Heart left ventricle (tissue), 13 donors: Measurements from ENCODE around the gene ANAPC5.

Experiments used
- CTCF ChIP-seq, 12 donors: fragments of 200-600 bp; sonication (generic) in 4 of 12; IDR thresholded peaks; one replicate each; pipeline versions ENCODE4 v1.5.0 to v1.8.0; 2018 to 2022; ENCODE audit warnings: antibody characterized with exemption in 12 of 12, mild to moderate bottlenecking in 5 of 12
- POLR2A ChIP-seq, 2 donors: fragments of 450-650 bp; IDR thresholded peaks; one replicate each; pipeline ENCODE4 v1.6.1; 2017; ENCODE audit warnings: antibody characterized with exemption in 2 of 2, mild to moderate bottlenecking in 2 of 2, moderate library complexity in 2 of 2
- donor health status: ischemic (EF 13 %, LVEDD 7.1; RV severe dilation, severe dysfunction).
- donor health status: DM: no; HTN: yes; CAD: no.
- donor health status: DM: no; HTN: no; CAD: no.
- donor health status: ischemic (EF 25% LVEDD 6.9; RV normal size, moderate dysfunction).
- donor health status: ischemic (EF 25% LVEDD 5.7; RV mildly dilated, moderate dysfunction).
- donor health status: ischemic (EF 35%, LVEDD 5.7; RV mildly dilated, moderate dysfunction).
- donor health status: nonischemic (EF 11% LVEDD 7.7; RV severe dilation, severe dysfunction).
- donor health status: DM: yes; HTN: yes; CAD: no.
- donor health status: PGD.
- donor health status: ischemic (EF 29% LVEDD 5.4; RV normal size, mild dysfunction).
- donor health status: nonischemic (EF 23%, LVEDD 6.1; RV moderate dilation, normal function).

GRCh38 chr12:121283841-121284240 is 68.4 kb downstream of the ANAPC5 start:
- no peak for TF ChIP-seq CTCF (IDR thresholded peaks at IDR 0.05)
- no peak for TF ChIP-seq POLR2A (IDR thresholded peaks at IDR 0.05)
